ENCODE data around the gene NOTCH1.

- TF ChIP-seq NR1H2 (CRISPR knock-in tag; IDR thresholded peaks at IDR 0.05; ENCODE audit: borderline replicate concordance, low read depth) (no peak), FOXM1 (CRISPR knock-in tag; IDR thresholded peaks at IDR 0.05) (no peak)
Measured at GRCh38 chr9:136571531-136571930, 25.7 kb upstream of the NOTCH1 start.
